Activated T-cell treated with anti-CD3 and anti-CD28 coated beads, Interleukin-2, amount 50 U/mL, for 72 hours (primary cell): Measurements from ENCODE around the gene DEFB124. TPM values are rescaled to one million over a fixed set of nuclear protein-coding genes. Genes with fewer than 3 reads are reported as not detected.
"Not testable (repeated sequence)": the region's sequence is repeated elsewhere in the genome, so short reads cannot be mapped to it uniquely, and the experiment has no call there.

Experiments used
- ATAC-seq, 2 donors: fragments of 150-1000 bp; cut with Tn5 transposase; replicated peaks in 1 of 2; 2 replicates each; pipeline ENCODE4 v1.10.0; 2021; ENCODE audit warnings: moderate library complexity in 2 of 2, mild to moderate bottlenecking in 1 of 2
- DNase-seq, 2 donors: peaks; one replicate each; pipeline ENCODE4 v3.0.0; 2021 to 2022; ENCODE audit warnings: mixed read lengths in 1 of 2
- H3K27ac Mint-ChIP-seq: one replicate; pipeline ENCODE4 v1.8.0; 2022; ENCODE audit warnings: mild to moderate bottlenecking, moderate library complexity, mixed read lengths
- H3K27me3 Mint-ChIP-seq: one replicate; pipeline ENCODE4 v1.8.0; 2022; ENCODE audit warnings: low read depth, mixed read lengths
- H3K36me3 Mint-ChIP-seq, 2 donors: one replicate each; pipeline ENCODE4 v1.8.0; 2022; ENCODE audit warnings: mixed read lengths in 2 of 2, mild to moderate bottlenecking in 1 of 2; ENCODE audit not compliant: insufficient read depth in 2 of 2
- H3K4me1 Mint-ChIP-seq: one replicate; pipeline ENCODE4 v1.8.0; 2022; ENCODE audit warnings: low read depth, mixed read lengths
- H3K4me3 Mint-ChIP-seq, 2 donors: one replicate each; pipeline ENCODE4 v1.8.0; 2022; ENCODE audit warnings: mild to moderate bottlenecking in 2 of 2, mixed read lengths in 2 of 2, moderate library complexity in 2 of 2
- H3K9me3 Mint-ChIP-seq, 2 donors: one replicate each; pipeline ENCODE4 v1.8.0; 2022; ENCODE audit warnings: mixed read lengths in 2 of 2
- total RNA-seq, 2 donors: library from RNA; stranded (reverse); gene quantifications; one replicate each; pipeline ENCODE4 v1.2.3, GENCODE V29; 2022

DEFB124 gene
- total RNA-seq = not detected

GRCh38 chr20:31474758-31475427 is at the start of gene DEFB124, which contains the start of gene REM1:
TSS of gene DEFB124 (minus strand) at chr20:31475127. CDS start at chr20:31473013, 2,114 bp downstream.
TSS of gene REM1 (plus strand) at chr20:31475288. CDS start at chr20:31476446, 1,158 bp downstream.
- peaks cover 16% of the 10 kb centered on the region for H3K4me1 Mint-ChIP-seq
- peaks cover 2% of the 10 kb centered on the region in 2 donors for H3K9me3 Mint-ChIP-seq
- peaks cover 2 to 3% of the 10 kb centered on the region in 2 donors for H3K36me3 Mint-ChIP-seq
- H3K4me3 Mint-ChIP-seq = peak within 1 kb of the TSS; percentile 39 to 46
- H3K27me3 Mint-ChIP-seq = peaks cover 42% of the 10 kb centered on the region
- no peak within 1 kb of the TSS for H3K27ac Mint-ChIP-seq
- ATAC-seq = peak in 1 of 2 donors; percentile 33
- DNase-seq = no peak

GRCh38 chr20:31523361-31524283 is 48.7 kb upstream of the DEFB124 start:
- DNase-seq (no peak), ATAC-seq (no peak)
- no peak overlapping the region for H3K4me3 Mint-ChIP-seq
- peaks cover 49% of the 10 kb centered on the region for H3K4me1 Mint-ChIP-seq
- H3K36me3 Mint-ChIP-seq = peaks cover 8 to 16% of the 10 kb centered on the region in 2 donors
- H3K9me3 Mint-ChIP-seq = no peaks in the 10 kb centered on the region
- H3K27me3 Mint-ChIP-seq = no peaks in the 10 kb centered on the region
- H3K27ac Mint-ChIP-seq = peak overlapping the region; percentile 23

- Mint-ChIP-seq H3K27ac (peak overlapping the region; percentile 63), H3K36me3 (peaks cover 8 to 16% of the 10 kb centered on the region in 2 donors), H3K27me3 (no peaks in the 10 kb centered on the region), H3K4me1 (peaks cover 49% of the 10 kb centered on the region), H3K9me3 (no peaks in the 10 kb centered on the region), H3K4me3 (no peak overlapping the region)
- ATAC-seq (no peak), DNase-seq (no peak)
These were observed 47.8 kb upstream of the DEFB124 start for GRCh38 chr20:31522731-31523130.

GRCh38 chr20:31521267-31521666 is 46.3 kb upstream of the DEFB124 start:
- not testable (repeated sequence) for DNase-seq, H3K4me3 Mint-ChIP-seq, H3K9me3 Mint-ChIP-seq, ATAC-seq, H3K27me3 Mint-ChIP-seq, H3K27ac Mint-ChIP-seq
- H3K4me1 Mint-ChIP-seq = peaks cover 49% of the 10 kb centered on the region
- H3K36me3 Mint-ChIP-seq = peaks cover 8 to 11% of the 10 kb centered on the region in 2 donors

GRCh38 chr20:31517373-31517772 is 42.4 kb upstream of the DEFB124 start:
- H3K36me3 Mint-ChIP-seq = peaks cover 4 to 7% of the 10 kb centered on the region in 2 donors
- H3K4me3 Mint-ChIP-seq = no peak overlapping the region
- H3K9me3 Mint-ChIP-seq = no peaks in the 10 kb centered on the region
- DNase-seq = no peak
- H3K27me3 Mint-ChIP-seq = no peaks in the 10 kb centered on the region
- no peak overlapping the region for H3K27ac Mint-ChIP-seq
- no peak for ATAC-seq
- H3K4me1 Mint-ChIP-seq = peaks cover 31% of the 10 kb centered on the region

GRCh38 chr20:31516651-31517050 is 41.7 kb upstream of the DEFB124 start:
- no peaks in the 10 kb centered on the region for H3K9me3 Mint-ChIP-seq
- peaks cover 25% of the 10 kb centered on the region for H3K4me1 Mint-ChIP-seq
- no peak overlapping the region for H3K4me3 Mint-ChIP-seq
- peak; percentile 24 to 31 for DNase-seq
- peak in 1 of 2 donors; percentile 41 for ATAC-seq
- no peaks in the 10 kb centered on the region for H3K27me3 Mint-ChIP-seq
- peaks cover 4 to 7% of the 10 kb centered on the region in 2 donors for H3K36me3 Mint-ChIP-seq
- no peak overlapping the region for H3K27ac Mint-ChIP-seq

- DNase-seq (no peak), ATAC-seq (no peak)
- Mint-ChIP-seq H3K36me3 (peaks cover 4 to 7% of the 10 kb centered on the region in 2 donors), H3K27me3 (no peaks in the 10 kb centered on the region), H3K4me3 (no peak overlapping the region), H3K4me1 (peaks cover 21% of the 10 kb centered on the region), H3K27ac (no peak overlapping the region), H3K9me3 (no peaks in the 10 kb centered on the region)
These were observed 41.2 kb upstream of the DEFB124 start for GRCh38 chr20:31516166-31516565.

GRCh38 chr20:31515775-31516107 is 40.8 kb upstream of the DEFB124 start:
- H3K27ac Mint-ChIP-seq = no peak overlapping the region
- DNase-seq = peak in 1 of 2 donors; percentile 22

GRCh38 chr20:31515072-31515774 is 40.3 kb upstream of the DEFB124 start:
- DNase-seq (no peak), ATAC-seq (no peak)
- H3K4me1 Mint-ChIP-seq = peaks cover 12% of the 10 kb centered on the region
- no peak overlapping the region for H3K4me3 Mint-ChIP-seq
- H3K27ac Mint-ChIP-seq = no peak overlapping the region
- H3K9me3 Mint-ChIP-seq = no peaks in the 10 kb centered on the region
- H3K27me3 Mint-ChIP-seq = no peaks in the 10 kb centered on the region
- H3K36me3 Mint-ChIP-seq = peaks cover 4 to 7% of the 10 kb centered on the region in 2 donors

More at GRCh38 chr20:31515775-31516107, 40.8 kb upstream of the DEFB124 start:
- no peaks in the 10 kb centered on the region for H3K9me3 Mint-ChIP-seq
- H3K27me3 Mint-ChIP-seq = no peaks in the 10 kb centered on the region
- H3K4me1 Mint-ChIP-seq = peaks cover 17% of the 10 kb centered on the region
- no peak overlapping the region for H3K4me3 Mint-ChIP-seq
- ATAC-seq = peak in 1 of 2 donors; percentile 8
- H3K36me3 Mint-ChIP-seq = peaks cover 4 to 7% of the 10 kb centered on the region in 2 donors

- no peak within 1 kb of the TSS for H3K4me3 Mint-ChIP-seq
- peaks cover 3 to 7% of the 10 kb centered on the region in 2 donors for H3K36me3 Mint-ChIP-seq
- H3K9me3 Mint-ChIP-seq = no peaks in the 10 kb centered on the region
- peak; percentile 89 to 91 for DNase-seq
- ATAC-seq = peak; percentile 88 to 89
- peak within 1 kb of the TSS; percentile 26 for H3K27ac Mint-ChIP-seq
- peaks cover 7% of the 10 kb centered on the region for H3K4me1 Mint-ChIP-seq
- peaks cover under 1% of the 10 kb centered on the region for H3K27me3 Mint-ChIP-seq
These were observed 39.5 kb upstream of the DEFB124 start, which contains the start of gene HM13 for GRCh38 chr20:31514154-31515071. TSS of gene HM13 (plus strand) at chr20:31514442. CDS start at chr20:31514552, 110 bp downstream.

- no peak for ATAC-seq
- H3K36me3 Mint-ChIP-seq = peaks cover 0 to 2% of the 10 kb centered on the region in 2 donors
- H3K9me3 Mint-ChIP-seq = peaks cover 0 to 2% of the 10 kb centered on the region in 2 donors
- H3K4me3 Mint-ChIP-seq = no peak overlapping the region
- DNase-seq = no peak
- peaks cover 3% of the 10 kb centered on the region for H3K4me1 Mint-ChIP-seq
- peaks cover 23% of the 10 kb centered on the region for H3K27me3 Mint-ChIP-seq
- no peak overlapping the region for H3K27ac Mint-ChIP-seq
These were observed 33.8 kb upstream of the DEFB124 start for GRCh38 chr20:31508517-31509244.
